SK-N-SH treated with all-trans-retinoic acid at 6 μM for 48 hours (cell line): ENCODE results near the gene MRPS18B.

Experiments used
- ATAC-seq: fragments of 200-7000 bp; cut with Tn5 transposase; 3 replicates; pipeline ENCODE4 v1.9.1; 2020; ENCODE audit warnings: mild to moderate bottlenecking, moderate library complexity
- ARNTL ChIP-seq: fragments of 450-650 bp; formaldehyde crosslinking; IDR thresholded peaks from 2 replicates; pipeline ENCODE4 v1.5.0; 2020; ENCODE audit warnings: low read depth, mild to moderate bottlenecking, moderate library complexity, borderline replicate concordance
- BACH2 ChIP-seq: fragments of 250-450 bp; sonication (Bioruptor Pico); IDR thresholded peaks from 2 replicates; pipeline ENCODE4 v1.9.0; 2021; ENCODE audit warnings: mild to moderate bottlenecking, borderline replicate concordance
- CSDC2 ChIP-seq: fragments of 250-450 bp; sonication (Bioruptor Pico); IDR thresholded peaks from 2 replicates; pipeline ENCODE4 v1.5.0; 2020; ENCODE audit warnings: mild to moderate bottlenecking, moderate library complexity
- CSRNP3 ChIP-seq: fragments of 250-450 bp; sonication (Bioruptor Pico); IDR thresholded peaks from 2 replicates; pipeline ENCODE4 v1.5.1; 2021; ENCODE audit warnings: mild to moderate bottlenecking, moderate library complexity
- ESRRG ChIP-seq: fragments of 250-450 bp; sonication (Bioruptor Pico); IDR thresholded peaks from 2 replicates; pipeline ENCODE4 v1.6.1; 2021; ENCODE audit warnings: mild to moderate bottlenecking
- GLIS3 ChIP-seq: fragments of 250-450 bp; sonication (Bioruptor Pico); IDR thresholded peaks from 2 replicates; pipeline ENCODE4 v1.5.0; 2020; ENCODE audit warnings: mild to moderate bottlenecking, moderate library complexity
- ISL1 ChIP-seq: fragments of 250-450 bp; sonication (Bioruptor Pico); IDR thresholded peaks from 2 replicates; pipeline ENCODE4 v2.1.2; 2022; ENCODE audit warnings: mild to moderate bottlenecking, moderate library complexity
- OSR1 ChIP-seq: fragments of 250-450 bp; sonication (Bioruptor Pico); IDR thresholded peaks from 2 replicates; pipeline ENCODE4 v1.8.0; 2022; ENCODE audit warnings: moderate library complexity, mild to moderate bottlenecking, inconsistent platforms
- PATZ1 ChIP-seq: fragments of 250-450 bp; sonication (Bioruptor Pico); IDR thresholded peaks from 2 replicates; pipeline ENCODE4 v1.8.0; 2020; ENCODE audit warnings: mild to moderate bottlenecking, moderate library complexity, borderline replicate concordance
- POU6F1 ChIP-seq: fragments of 250-450 bp; sonication (Bioruptor Pico); IDR thresholded peaks from 2 replicates; pipeline ENCODE4 v1.8.0; 2021; ENCODE audit warnings: low read depth, mild to moderate bottlenecking, moderate library complexity, borderline replicate concordance
- PPARA ChIP-seq: fragments of 250-450 bp; sonication (Bioruptor Pico); IDR thresholded peaks from 2 replicates; pipeline ENCODE4 v1.5.0; 2020; ENCODE audit warnings: mild to moderate bottlenecking, borderline replicate concordance
- RARB ChIP-seq: fragments of 250-450 bp; sonication (Bioruptor Pico); IDR thresholded peaks from 2 replicates; pipeline ENCODE4 v1.8.0; 2021; ENCODE audit warnings: mild to moderate bottlenecking, moderate library complexity
- SNAI2 ChIP-seq: fragments of 250-450 bp; sonication (Bioruptor Pico); IDR thresholded peaks from 2 replicates; pipeline ENCODE4 v1.5.0; 2020; ENCODE audit warnings: mild to moderate bottlenecking, moderate library complexity
- TCF4 ChIP-seq: fragments of 250-450 bp; sonication (Bioruptor Pico); IDR thresholded peaks from 2 replicates; pipeline ENCODE4 v1.8.0; 2021; ENCODE audit warnings: mild to moderate bottlenecking, moderate library complexity, borderline replicate concordance
- TOX ChIP-seq: fragments of 250-450 bp; sonication (Bioruptor Pico); IDR thresholded peaks from 2 replicates; pipeline ENCODE4 v1.8.0; 2021; ENCODE audit warnings: mild to moderate bottlenecking, moderate library complexity, borderline replicate concordance
- TSHZ2 ChIP-seq: fragments of 250-450 bp; sonication (Bioruptor Pico); IDR thresholded peaks from 2 replicates; pipeline ENCODE4 v1.5.0; 2020; ENCODE audit warnings: mild to moderate bottlenecking, moderate library complexity
- ZC3H10 ChIP-seq: fragments of 250-450 bp; sonication (Bioruptor Pico); IDR thresholded peaks from 2 replicates; pipeline ENCODE4 v1.5.1; 2021; ENCODE audit warnings: mild to moderate bottlenecking, moderate library complexity
- ZFP3 ChIP-seq: fragments of 250-450 bp; sonication (Bioruptor Pico); IDR thresholded peaks from 2 replicates; pipeline ENCODE4 v1.5.0; 2020; ENCODE audit warnings: mild to moderate bottlenecking, moderate library complexity
- ZNF565 ChIP-seq: fragments of 450-650 bp; formaldehyde crosslinking; conservative IDR thresholded peaks from 2 replicates; pipeline ENCODE4 v1.5.0; 2020; ENCODE audit warnings: low read depth, mild to moderate bottlenecking, moderate library complexity
- ZNF70 ChIP-seq: fragments of 450-650 bp; formaldehyde crosslinking; IDR thresholded peaks from 2 replicates; pipeline ENCODE4 v1.5.0; 2020; ENCODE audit warnings: mild to moderate bottlenecking, moderate library complexity
- ZNF8 ChIP-seq: fragments of 450-650 bp; formaldehyde crosslinking; IDR thresholded peaks from 2 replicates; pipeline ENCODE4 v1.5.0; 2020; ENCODE audit warnings: mild to moderate bottlenecking, moderate library complexity

The MRPS18B gene

GRCh38 chr6:30573113-30573512, 44.5 kb upstream of the MRPS18B start:
- ATAC-seq: no peak
- no peak for TF ChIP-seq TCF4 (CRISPR knock-in tag)
- TF ChIP-seq ISL1 (CRISPR knock-in tag): no peak
- no peak for TF ChIP-seq ZFP3
- TF ChIP-seq PPARA (CRISPR knock-in tag): no peak
- TF ChIP-seq, all 23 proteins: peak for 0

GRCh38 chr6:30578051-30578450, 39.6 kb upstream of the MRPS18B start:
- ATAC-seq: no peak

GRCh38 chr6:30583921-30584320, 33.7 kb upstream of the MRPS18B start:
- ATAC-seq: no peak
- TF ChIP-seq TSHZ2 (CRISPR knock-in tag) (no peak), ZC3H10 (CRISPR knock-in tag) (no peak), PATZ1 (CRISPR knock-in tag) (no peak), GLIS3 (CRISPR knock-in tag) (no peak), CSRNP3 (CRISPR knock-in tag) (no peak), ARNTL (CRISPR knock-in tag) (no peak), SNAI2 (CRISPR knock-in tag) (no peak)

More at GRCh38 chr6:30578051-30578450, 39.6 kb upstream of the MRPS18B start:
- no peak for TF ChIP-seq GLIS3 (CRISPR knock-in tag)
- no peak for TF ChIP-seq ESRRG (CRISPR knock-in tag)
- TF ChIP-seq BACH2 (CRISPR knock-in tag): no peak
- no peak for TF ChIP-seq ZNF565 (CRISPR knock-in tag)
- TF ChIP-seq PATZ1 (CRISPR knock-in tag): no peak
- no peak for TF ChIP-seq POU6F1 (CRISPR knock-in tag)
- TF ChIP-seq TOX (CRISPR knock-in tag): no peak
- TF ChIP-seq ISL1 (CRISPR knock-in tag): no peak
- no peak for TF ChIP-seq TCF4 (CRISPR knock-in tag)
- TF ChIP-seq RARB (CRISPR knock-in tag): no peak
- no peak for TF ChIP-seq PPARA (CRISPR knock-in tag)
- TF ChIP-seq ZNF8 (CRISPR knock-in tag): no peak
- TF ChIP-seq ZNF70: no peak
- TF ChIP-seq CSDC2 (CRISPR knock-in tag): no peak
- no peak for TF ChIP-seq SNAI2 (CRISPR knock-in tag)
- no peak for TF ChIP-seq CSRNP3 (CRISPR knock-in tag)
- no peak for TF ChIP-seq OSR1 (CRISPR knock-in tag)
